MM.1S (cell line): Measurements from ENCODE around the gene RANBP10.

Experiments used
- DNase-seq: peaks from one replicate; pipeline ENCODE4 v3.0.0-alpha.2; 2015
- H2AFZ ChIP-seq: fragments of 300-600 bp; sonication (generic); 2 replicates; pipeline ENCODE4 v1.6.0; 2016; ENCODE audit warnings: antibody characterized with exemption, low read length
- H3F3A ChIP-seq: fragments of 300-600 bp; sonication (generic); 2 replicates; pipeline ENCODE4 v1.6.1; 2016; ENCODE audit warnings: mild to moderate bottlenecking, antibody characterized with exemption, low read length, moderate library complexity, mixed read lengths; ENCODE audit not compliant: insufficient read depth
- H3K27ac ChIP-seq: fragments of 300-600 bp; sonication (generic); 2 replicates; pipeline ENCODE4 v1.5.1; 2016; ENCODE audit warnings: mild to moderate bottlenecking, low read length
- H3K27me3 ChIP-seq: fragments of 300-600 bp; sonication (generic); replicated peaks from 2 replicates; pipeline ENCODE4 v1.6.0; 2016; ENCODE audit warnings: low read length; ENCODE audit not compliant: insufficient read depth
- H3K36me3 ChIP-seq: fragments of 300-600 bp; sonication (generic); replicated peaks from 2 replicates; pipeline ENCODE4 v1.6.1; 2016; ENCODE audit warnings: mild to moderate bottlenecking, low read length, mixed read lengths; ENCODE audit not compliant: insufficient read depth
- H3K4me1 ChIP-seq: fragments of 300-600 bp; sonication (generic); 2 replicates; pipeline ENCODE4 v1.6.1; 2016; ENCODE audit warnings: low read length, mixed read lengths
- H3K4me2 ChIP-seq: fragments of 300-600 bp; sonication (generic); 2 replicates; pipeline ENCODE4 v1.6.0; 2016; ENCODE audit warnings: low read depth, low read length
- H3K4me3 ChIP-seq: fragments of 300-600 bp; sonication (generic); 2 replicates; pipeline ENCODE4 v1.5.1; 2016; ENCODE audit warnings: low read length, mixed read lengths
- H3K79me2 ChIP-seq: fragments of 300-600 bp; sonication (generic); 2 replicates; pipeline ENCODE4 v1.6.1; 2016; ENCODE audit warnings: mixed run types, low read length, mixed read lengths
- H3K9ac ChIP-seq: fragments of 300-600 bp; sonication (generic); 2 replicates; pipeline ENCODE4 v1.6.1; 2016; ENCODE audit warnings: low read length, mixed read lengths
- H3K9me2 ChIP-seq: fragments of 300-600 bp; sonication (generic); replicated peaks from 2 replicates; pipeline ENCODE4 v1.6.1; 2016; ENCODE audit warnings: mild to moderate bottlenecking, low read length, mixed read lengths; ENCODE audit not compliant: insufficient read depth
- H3K9me3 ChIP-seq: fragments of 300-600 bp; sonication (generic); replicated peaks from 2 replicates; pipeline ENCODE4 v1.6.1; 2016; ENCODE audit warnings: mild to moderate bottlenecking, low read length, mixed read lengths; ENCODE audit not compliant: insufficient read depth
- H4K20me1 ChIP-seq: fragments of 300-600 bp; sonication (generic); 2 replicates; pipeline ENCODE4 v1.6.1; 2016; ENCODE audit warnings: mild to moderate bottlenecking, low read length, moderate library complexity, mixed read lengths; ENCODE audit not compliant: insufficient read depth
- EZH2 ChIP-seq: fragments of 300-600 bp; sonication (generic); optimal IDR thresholded peaks from 2 replicates; pipeline ENCODE3; 2017; ENCODE audit warnings: low read depth, mild to moderate bottlenecking, antibody characterized with exemption, low read length, mixed read lengths
- EZH2phosphoT487 ChIP-seq: fragments of 300-600 bp; sonication (generic); IDR thresholded peaks from 2 replicates; pipeline ENCODE4 v1.6.1; 2018; ENCODE audit warnings: antibody characterized with exemption, low read length
- TF ChIP-seq, protein P1 (sequence below): fragments of 300-600 bp; sonication (generic); IDR thresholded peaks from 2 replicates; pipeline ENCODE4 v1.5.1; 2016; ENCODE audit warnings: antibody characterized with exemption, low read length, mixed read lengths

RANBP10 gene

DNA sequence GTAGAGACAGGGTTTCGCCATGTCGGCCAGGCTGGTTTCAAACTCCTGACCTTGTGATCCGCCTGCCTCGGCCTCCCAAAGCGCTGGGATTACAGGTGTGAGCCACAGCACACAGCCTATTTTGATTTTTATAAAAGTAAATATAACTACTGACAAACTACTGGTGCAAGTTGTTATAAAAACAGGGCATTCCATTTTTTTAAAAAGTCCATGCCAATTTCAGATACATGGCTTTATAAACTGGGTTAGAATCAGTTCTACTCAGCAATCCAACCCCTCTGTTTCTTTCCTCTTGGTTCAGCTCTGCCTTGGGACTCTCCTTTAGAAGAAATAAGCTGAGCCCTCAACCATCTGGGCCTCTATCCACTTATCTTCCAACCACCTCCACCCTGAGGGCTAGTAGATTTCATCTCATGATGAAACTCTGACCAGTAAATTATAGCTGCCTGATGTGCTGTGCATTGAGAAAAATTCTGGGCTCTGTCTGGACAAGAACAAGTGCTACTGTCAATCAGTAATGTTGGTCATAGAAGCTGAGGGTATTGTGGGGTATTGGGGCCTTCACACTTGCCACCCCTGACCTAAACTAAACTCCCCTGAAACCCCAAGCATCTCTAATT lies 10.2 kb downstream of the RANBP10 start:
- Histone ChIP-seq H3K79me2 (peaks cover 68% of the 10 kb centered on the region), H3K4me1 (no peaks in the 10 kb centered on the region), H3K4me2 (no peak overlapping the region), H3K27me3 (no peaks in the 10 kb centered on the region), H3F3A (no peaks in the 10 kb centered on the region), H3K9ac (no peak overlapping the region), H3K9me3 (no peaks in the 10 kb centered on the region), H3K9me2 (no peaks in the 10 kb centered on the region), H2AFZ (no peak overlapping the region), H3K27ac (no peak overlapping the region), H3K36me3 (no peaks in the 10 kb centered on the region), H4K20me1 (no peaks in the 10 kb centered on the region), H3K4me3 (no peak overlapping the region)
- DNase-seq, result no peak
- no peak for TF ChIP-seq EZH2
- TF ChIP-seq, protein P1, sequence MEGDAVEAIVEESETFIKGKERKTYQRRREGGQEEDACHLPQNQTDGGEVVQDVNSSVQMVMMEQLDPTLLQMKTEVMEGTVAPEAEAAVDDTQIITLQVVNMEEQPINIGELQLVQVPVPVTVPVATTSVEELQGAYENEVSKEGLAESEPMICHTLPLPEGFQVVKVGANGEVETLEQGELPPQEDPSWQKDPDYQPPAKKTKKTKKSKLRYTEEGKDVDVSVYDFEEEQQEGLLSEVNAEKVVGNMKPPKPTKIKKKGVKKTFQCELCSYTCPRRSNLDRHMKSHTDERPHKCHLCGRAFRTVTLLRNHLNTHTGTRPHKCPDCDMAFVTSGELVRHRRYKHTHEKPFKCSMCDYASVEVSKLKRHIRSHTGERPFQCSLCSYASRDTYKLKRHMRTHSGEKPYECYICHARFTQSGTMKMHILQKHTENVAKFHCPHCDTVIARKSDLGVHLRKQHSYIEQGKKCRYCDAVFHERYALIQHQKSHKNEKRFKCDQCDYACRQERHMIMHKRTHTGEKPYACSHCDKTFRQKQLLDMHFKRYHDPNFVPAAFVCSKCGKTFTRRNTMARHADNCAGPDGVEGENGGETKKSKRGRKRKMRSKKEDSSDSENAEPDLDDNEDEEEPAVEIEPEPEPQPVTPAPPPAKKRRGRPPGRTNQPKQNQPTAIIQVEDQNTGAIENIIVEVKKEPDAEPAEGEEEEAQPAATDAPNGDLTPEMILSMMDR, result no peak
- no peak for TF ChIP-seq EZH2phosphoT487

DNA sequence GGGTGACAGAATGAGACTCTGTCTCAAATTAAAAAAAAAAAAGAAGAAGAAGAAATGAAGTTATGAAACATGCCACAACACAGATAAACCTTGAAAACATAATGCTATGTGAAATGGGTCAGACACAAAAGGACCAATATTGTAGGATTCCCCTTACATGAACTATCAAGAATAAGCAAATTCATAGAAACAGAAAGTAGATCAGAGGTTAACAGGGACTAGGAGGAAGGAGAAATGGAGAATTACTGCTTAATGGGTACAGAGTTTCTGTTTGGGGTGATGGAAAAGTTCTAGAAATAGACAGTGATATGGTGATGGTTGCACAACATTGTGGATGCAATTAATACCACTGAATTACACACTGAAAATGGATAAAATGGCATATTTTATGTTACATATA lies 16.3 kb downstream of the RANBP10 start:
- Histone ChIP-seq H3K27ac (no peak overlapping the region), H3K4me1 (0 out of 2 replicates have a peak, but pooled peaks cover 3% of the 10 kb centered on the region), H3K4me2 (no peak overlapping the region), H2AFZ (no peak overlapping the region), H3K9ac (no peak overlapping the region), H3K9me3 (no peaks in the 10 kb centered on the region), H3F3A (no peaks in the 10 kb centered on the region), H3K4me3 (no peak overlapping the region), H3K36me3 (no peaks in the 10 kb centered on the region), H4K20me1 (no peaks in the 10 kb centered on the region), H3K9me2 (no peaks in the 10 kb centered on the region), H3K79me2 (peaks cover 29% of the 10 kb centered on the region), H3K27me3 (no peaks in the 10 kb centered on the region)
- DNase-seq, result no peak
- TF ChIP-seq, protein P1, result no peak
- TF ChIP-seq EZH2phosphoT487 (no peak), EZH2 (no peak)

DNA sequence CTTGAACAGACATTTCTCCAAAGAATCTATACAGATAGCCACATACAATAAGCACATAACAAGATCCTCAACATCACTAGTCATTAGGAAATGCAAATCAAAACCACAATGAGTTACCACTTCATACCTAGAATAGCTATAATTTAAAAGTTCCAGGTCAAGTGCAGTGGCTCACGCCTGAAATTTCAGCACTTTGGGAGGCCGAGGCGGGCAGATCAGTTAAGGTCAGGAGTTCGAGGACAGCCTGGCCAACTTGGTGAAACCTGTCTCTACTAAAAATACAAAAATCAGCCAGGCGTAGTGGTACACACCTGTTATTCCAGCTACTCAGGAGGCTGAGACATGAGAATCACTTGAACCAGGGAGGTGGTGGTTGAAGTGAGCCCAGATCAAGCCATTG lies 19.9 kb downstream of the RANBP10 start:
- Histone ChIP-seq H3K79me2 (peaks cover 19% of the 10 kb centered on the region), H3K4me3 (no peak overlapping the region), H3K27ac (no peak overlapping the region), H3K36me3 (no peaks in the 10 kb centered on the region), H3K4me2 (no peak overlapping the region), H3K4me1 (0 out of 2 replicates have a peak, but pooled peaks cover 3% of the 10 kb centered on the region), H3K9me3 (no peaks in the 10 kb centered on the region), H3F3A (no peaks in the 10 kb centered on the region), H3K9me2 (no peaks in the 10 kb centered on the region), H3K27me3 (no peaks in the 10 kb centered on the region), H4K20me1 (no peaks in the 10 kb centered on the region), H2AFZ (no peak overlapping the region), H3K9ac (no peak overlapping the region)
- DNase-seq, result no peak
- TF ChIP-seq EZH2 (no peak), EZH2phosphoT487 (no peak)
- TF ChIP-seq, protein P1, result no peak
